ENCODE results near the gene BRI3. TPM values are rescaled to one million over a fixed set of nuclear protein-coding genes. Genes with fewer than 3 reads are reported as not detected.

Gene BRI3
- total RNA-seq, 1 experiment from 2014 or later = 344 TPM

DNA sequence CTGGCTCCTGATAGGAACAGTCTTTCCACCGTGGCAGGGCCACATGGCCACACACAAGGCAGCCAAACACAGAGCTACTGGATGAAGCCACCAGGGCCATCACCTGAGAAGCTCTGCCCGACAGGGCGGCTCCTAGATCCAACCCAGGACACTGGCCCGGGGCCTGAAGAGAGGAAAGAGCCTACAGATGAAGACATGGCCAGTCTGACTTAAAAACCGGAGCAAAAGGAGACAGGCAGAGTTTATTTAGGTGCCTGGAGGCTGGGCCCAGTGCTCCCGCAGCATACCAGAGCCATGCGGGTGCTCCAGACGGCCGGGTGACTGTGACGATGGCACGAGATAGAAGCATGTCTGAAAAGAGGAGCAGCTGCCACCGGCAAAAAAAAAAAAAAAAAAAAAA, 33.3 kb upstream of the BRI3 start:
- intact Hi-C loops (cut with micrococcal nuclease; ENCODE audit: unreplicated experiment) (no loop called here), in situ Hi-C loops (cut with HindIII; ENCODE audit: low pct_unique_long_range_greater_than_20kb, low sequenced_read_pairs) (no loop called here)
- Histone ChIP-seq H3K4me3 (ENCODE audit: low read depth in 2 of 2, low read length in 2 of 2) (no peak overlapping the region), H3K4me1 (ENCODE audit: control insufficient read depth, insufficient read depth, low read length) (peaks cover 9% of the 10 kb centered on the region), H3K27me3 (ENCODE audit: control insufficient read depth, insufficient read depth, low read length) (no peaks in the 10 kb centered on the region), H3K9me3 (ENCODE audit: control insufficient read depth, insufficient read depth, low read depth, low read length) (no peaks in the 10 kb centered on the region), H3K36me3 (ENCODE audit: control insufficient read depth, insufficient read depth, low read length) (no peaks in the 10 kb centered on the region; the same call in 1 of the 2 replicates), H3K27ac (ENCODE audit: low read length) (no peak overlapping the region)
- no TSS peak for BruUV-seq (replicated peaks)
- ChIA-PET CTCF (no interaction called here), POLR2A (no interaction called here)
- DNase-seq (ENCODE audit: low read depth, low spot score) (no peak), ATAC-seq (no peak)
- TF ChIP-seq POLR2AphosphoS5 (IDR thresholded peaks at IDR 0.05; ENCODE audit: low read depth, low read length) = no peak
- TF ChIP-seq, protein P1, sequence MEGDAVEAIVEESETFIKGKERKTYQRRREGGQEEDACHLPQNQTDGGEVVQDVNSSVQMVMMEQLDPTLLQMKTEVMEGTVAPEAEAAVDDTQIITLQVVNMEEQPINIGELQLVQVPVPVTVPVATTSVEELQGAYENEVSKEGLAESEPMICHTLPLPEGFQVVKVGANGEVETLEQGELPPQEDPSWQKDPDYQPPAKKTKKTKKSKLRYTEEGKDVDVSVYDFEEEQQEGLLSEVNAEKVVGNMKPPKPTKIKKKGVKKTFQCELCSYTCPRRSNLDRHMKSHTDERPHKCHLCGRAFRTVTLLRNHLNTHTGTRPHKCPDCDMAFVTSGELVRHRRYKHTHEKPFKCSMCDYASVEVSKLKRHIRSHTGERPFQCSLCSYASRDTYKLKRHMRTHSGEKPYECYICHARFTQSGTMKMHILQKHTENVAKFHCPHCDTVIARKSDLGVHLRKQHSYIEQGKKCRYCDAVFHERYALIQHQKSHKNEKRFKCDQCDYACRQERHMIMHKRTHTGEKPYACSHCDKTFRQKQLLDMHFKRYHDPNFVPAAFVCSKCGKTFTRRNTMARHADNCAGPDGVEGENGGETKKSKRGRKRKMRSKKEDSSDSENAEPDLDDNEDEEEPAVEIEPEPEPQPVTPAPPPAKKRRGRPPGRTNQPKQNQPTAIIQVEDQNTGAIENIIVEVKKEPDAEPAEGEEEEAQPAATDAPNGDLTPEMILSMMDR (IDR thresholded peaks at IDR 0.05) = no peak
- no peak for TF ChIP-seq SIN3A (IDR thresholded peaks at IDR 0.05; ENCODE audit: borderline replicate concordance, insufficient read depth, low read depth, low read length)
- no peak for TF ChIP-seq TCF7L2 (IDR thresholded peaks at IDR 0.05; ENCODE audit: low read depth, low read length)

DNA sequence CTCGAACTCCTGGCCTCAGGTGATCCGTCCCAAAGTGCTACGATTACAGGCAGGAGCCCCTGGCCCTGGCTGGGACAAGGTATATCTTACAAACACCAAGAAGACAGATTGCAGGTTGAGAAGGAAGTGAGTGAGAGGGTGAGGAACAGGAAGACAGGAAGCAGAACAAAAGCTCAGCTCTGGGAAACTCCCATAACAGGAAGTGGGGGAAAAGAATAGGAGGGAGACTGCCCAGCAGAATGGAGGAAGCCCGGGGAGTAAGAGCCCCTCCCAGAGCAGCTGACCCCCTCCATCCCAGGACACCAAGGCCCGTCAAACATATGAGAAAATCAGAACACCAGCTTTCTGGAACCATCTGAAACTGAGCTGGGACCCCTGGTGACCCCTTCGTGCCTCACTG, 32.4 kb upstream of the BRI3 start:
- intact Hi-C loops (cut with micrococcal nuclease; ENCODE audit: unreplicated experiment) = no loop called here
- ATAC-seq = no peak
- TF ChIP-seq, protein P1 (IDR thresholded peaks at IDR 0.05) = no peak
- TF ChIP-seq, protein P2, sequence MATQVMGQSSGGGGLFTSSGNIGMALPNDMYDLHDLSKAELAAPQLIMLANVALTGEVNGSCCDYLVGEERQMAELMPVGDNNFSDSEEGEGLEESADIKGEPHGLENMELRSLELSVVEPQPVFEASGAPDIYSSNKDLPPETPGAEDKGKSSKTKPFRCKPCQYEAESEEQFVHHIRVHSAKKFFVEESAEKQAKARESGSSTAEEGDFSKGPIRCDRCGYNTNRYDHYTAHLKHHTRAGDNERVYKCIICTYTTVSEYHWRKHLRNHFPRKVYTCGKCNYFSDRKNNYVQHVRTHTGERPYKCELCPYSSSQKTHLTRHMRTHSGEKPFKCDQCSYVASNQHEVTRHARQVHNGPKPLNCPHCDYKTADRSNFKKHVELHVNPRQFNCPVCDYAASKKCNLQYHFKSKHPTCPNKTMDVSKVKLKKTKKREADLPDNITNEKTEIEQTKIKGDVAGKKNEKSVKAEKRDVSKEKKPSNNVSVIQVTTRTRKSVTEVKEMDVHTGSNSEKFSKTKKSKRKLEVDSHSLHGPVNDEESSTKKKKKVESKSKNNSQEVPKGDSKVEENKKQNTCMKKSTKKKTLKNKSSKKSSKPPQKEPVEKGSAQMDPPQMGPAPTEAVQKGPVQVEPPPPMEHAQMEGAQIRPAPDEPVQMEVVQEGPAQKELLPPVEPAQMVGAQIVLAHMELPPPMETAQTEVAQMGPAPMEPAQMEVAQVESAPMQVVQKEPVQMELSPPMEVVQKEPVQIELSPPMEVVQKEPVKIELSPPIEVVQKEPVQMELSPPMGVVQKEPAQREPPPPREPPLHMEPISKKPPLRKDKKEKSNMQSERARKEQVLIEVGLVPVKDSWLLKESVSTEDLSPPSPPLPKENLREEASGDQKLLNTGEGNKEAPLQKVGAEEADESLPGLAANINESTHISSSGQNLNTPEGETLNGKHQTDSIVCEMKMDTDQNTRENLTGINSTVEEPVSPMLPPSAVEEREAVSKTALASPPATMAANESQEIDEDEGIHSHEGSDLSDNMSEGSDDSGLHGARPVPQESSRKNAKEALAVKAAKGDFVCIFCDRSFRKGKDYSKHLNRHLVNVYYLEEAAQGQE (IDR thresholded peaks at IDR 0.05; ENCODE audit: insufficient read depth in 1 of 2, low read depth in 2 of 2, low read length in 1 of 2) = no peak
- TF ChIP-seq POLR2AphosphoS5 (IDR thresholded peaks at IDR 0.05; ENCODE audit: low read depth, low read length) = no peak
- TF ChIP-seq SIN3A (IDR thresholded peaks at IDR 0.05; ENCODE audit: borderline replicate concordance, insufficient read depth, low read depth, low read length) = no peak
- TF ChIP-seq TCF7L2 (IDR thresholded peaks at IDR 0.05; ENCODE audit: low read depth, low read length) = no peak

More for the DNA sequence above, 32.4 kb upstream of the BRI3 start:
- DNase-seq (ENCODE audit: low read depth, low spot score) = no peak
- H3K36me3 ChIP-seq (ENCODE audit: control insufficient read depth, insufficient read depth, low read length) = no peaks in the 10 kb centered on the region; the same call in 1 of the 2 replicates
- peaks cover 9% of the 10 kb centered on the region for H3K4me1 ChIP-seq (ENCODE audit: control insufficient read depth, insufficient read depth, low read length)
- no peak overlapping the region for H3K4me3 ChIP-seq (ENCODE audit: low read depth in 2 of 2, low read length in 2 of 2)
- H3K27ac ChIP-seq (ENCODE audit: low read length) = no peak overlapping the region
- BruUV-seq (replicated peaks) = no TSS peak
- CTCF ChIA-PET = interaction anchor here (0.7 kb wide), 1 partner anchor 10 kb away, joined by 11 read pairs; no protein-coding TSS in a partner anchor
- in situ Hi-C loops (cut with HindIII; ENCODE audit: low pct_unique_long_range_greater_than_20kb, low sequenced_read_pairs) = no loop called here
- H3K9me3 ChIP-seq (ENCODE audit: control insufficient read depth, insufficient read depth, low read depth, low read length) = no peaks in the 10 kb centered on the region
- POLR2A ChIA-PET = no interaction called here
- no peaks in the 10 kb centered on the region for H3K27me3 ChIP-seq (ENCODE audit: control insufficient read depth, insufficient read depth, low read length)
